HG03066 (cell line): ENCODE results near the gene CKB.

Experiments
- ATAC-seq: cut with Tn5 transposase; IDR thresholded peaks from one replicate; pipeline ENCODE4 v1.9.1; 2021; ENCODE audit warnings: low read depth; ENCODE audit not compliant: unreplicated experiment

CKB gene

DNA sequence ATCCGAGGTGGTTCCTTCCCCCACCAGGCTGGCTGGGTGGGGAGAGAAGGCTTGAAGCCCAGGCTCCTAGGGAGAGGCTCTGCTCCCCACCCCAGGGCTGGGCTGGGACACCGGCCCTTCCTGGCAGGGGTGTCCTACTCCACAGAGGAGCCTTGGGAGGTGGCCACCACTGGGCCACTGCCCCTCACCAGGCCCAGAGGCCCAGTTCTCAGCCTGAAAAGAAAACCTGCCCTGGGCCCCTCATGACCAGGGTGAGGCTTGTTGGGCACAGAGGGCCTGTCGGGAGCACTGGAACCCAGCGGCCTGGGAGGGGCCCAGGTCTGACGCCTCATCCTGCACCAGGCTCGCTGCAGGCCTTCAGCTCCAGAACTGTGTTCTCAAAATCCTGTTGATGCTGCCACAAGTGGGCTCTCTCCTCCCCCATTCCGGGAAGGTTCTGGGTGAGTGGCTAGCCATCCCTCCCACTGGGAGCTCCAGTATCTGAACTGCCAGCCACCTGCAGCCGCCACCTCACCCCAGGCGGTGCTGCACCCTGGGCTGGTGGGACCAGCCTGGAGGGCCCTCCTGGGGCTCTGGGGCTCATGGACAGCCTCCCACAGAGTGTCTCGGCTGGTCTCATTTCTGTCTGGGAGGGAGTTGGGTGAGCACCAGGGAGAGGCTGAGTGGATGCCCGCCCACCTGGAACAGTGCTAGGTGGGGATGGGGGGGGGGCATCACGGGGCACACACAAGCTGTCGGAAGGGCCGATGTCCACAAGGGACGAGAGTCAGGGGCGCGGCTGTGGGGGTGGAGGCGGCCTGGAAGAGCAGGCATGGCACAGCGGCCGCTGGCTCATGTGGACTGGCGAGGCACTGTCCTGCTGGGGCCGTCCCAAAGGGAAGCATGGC lies 28.1 kb upstream of the CKB start:
- ATAC-seq: no peak

- no peak for ATAC-seq
These were observed 27.0 kb upstream of the CKB start for GRCh38 chr14:103549361-103550311.

- no peak for ATAC-seq
These were observed 26.1 kb upstream of the CKB start for GRCh38 chr14:103548463-103549351.

DNA sequence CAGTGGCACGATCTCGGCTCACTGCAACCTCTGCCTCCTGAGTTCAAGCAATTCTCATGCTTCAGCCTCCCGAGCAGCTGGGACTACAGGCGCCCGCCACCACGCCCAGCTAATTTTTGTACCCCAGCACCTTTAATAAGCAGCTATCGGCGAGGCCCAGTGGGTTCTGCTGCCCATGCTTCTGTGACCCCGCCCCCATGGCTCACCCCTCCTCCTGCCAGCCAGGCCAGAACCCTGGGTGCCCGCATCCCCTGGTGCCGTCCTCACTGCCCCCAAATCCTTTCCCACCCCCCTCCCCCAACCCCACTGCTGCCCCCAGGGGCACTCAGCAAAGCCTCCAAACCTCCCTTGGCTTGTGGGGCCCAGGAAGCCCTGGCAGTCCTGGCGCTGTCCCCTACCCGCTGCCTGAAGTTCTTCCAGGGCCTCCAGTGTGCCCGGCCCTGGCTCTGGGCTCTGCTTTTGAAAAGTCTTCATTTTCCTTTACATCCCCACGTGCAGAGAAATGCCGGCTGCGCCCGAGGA lies 25.4 kb upstream of the CKB start:
- no peak for ATAC-seq

DNA sequence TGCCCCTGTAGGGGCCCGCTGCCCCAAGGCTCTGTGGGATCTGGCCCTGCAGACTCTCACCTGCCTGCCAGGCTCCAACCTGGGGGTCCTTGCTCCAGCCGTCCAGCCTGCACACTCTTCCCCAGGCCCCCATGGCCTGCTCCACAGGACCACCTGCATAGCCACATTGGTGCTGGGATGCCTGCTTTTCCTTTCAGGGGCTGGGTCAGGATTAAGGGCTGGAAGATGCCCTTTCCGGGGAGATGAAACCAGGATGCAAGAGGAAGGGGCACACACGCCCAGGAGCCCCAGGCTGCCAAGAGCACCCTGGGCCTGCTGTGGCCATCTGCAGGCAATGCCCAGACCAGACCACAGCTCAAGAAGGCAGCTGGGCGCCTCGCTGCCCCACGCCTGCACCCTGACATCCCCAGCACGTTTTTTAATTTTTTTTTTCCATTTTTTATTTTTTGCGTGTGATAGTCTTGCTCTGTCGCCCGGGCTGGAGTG lies 24.9 kb upstream of the CKB start:
- ATAC-seq: no peak

DNA sequence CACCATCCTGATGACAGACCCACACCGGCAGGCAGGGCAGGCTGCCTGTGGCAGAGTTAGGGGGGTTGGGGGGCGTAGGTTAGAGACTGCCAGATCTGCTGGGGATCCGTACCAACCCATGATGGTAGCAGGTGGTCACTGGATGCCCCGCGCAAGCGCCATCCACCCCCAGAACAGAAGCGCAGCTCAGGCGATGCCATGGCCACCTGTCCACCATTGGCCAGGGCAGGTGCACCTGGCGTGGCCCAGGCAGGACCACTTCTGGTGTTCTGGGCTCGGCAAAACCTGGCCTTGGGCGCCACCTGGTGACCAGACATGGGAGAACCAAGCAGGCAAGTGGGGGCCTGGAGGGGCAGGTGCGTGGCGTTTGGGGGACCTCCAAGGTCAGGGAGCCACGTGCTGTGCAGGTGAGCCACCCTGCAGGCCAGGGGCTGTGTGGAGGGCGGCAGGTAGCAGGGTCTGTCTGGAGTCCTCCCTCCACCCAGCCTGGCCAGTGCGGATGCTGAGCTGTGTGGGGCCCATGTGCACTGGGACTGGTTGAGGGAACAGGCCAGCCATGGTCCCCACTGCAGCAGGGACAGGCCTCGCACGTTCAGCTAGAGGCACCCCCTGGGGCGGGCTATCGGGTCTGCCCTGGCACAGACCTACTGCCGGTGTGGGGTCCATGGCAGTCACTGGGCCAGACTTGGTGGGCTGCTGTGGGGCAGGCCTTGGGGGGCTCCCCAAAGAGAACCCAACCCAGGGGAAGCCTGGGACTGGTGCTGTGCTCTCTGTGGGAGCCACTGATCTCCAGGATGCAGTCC lies 24.2 kb upstream of the CKB start:
- ATAC-seq: no peak

GRCh38 chr14:103545915-103546651 lies 23.5 kb upstream of the CKB start:
- no peak for ATAC-seq

GRCh38 chr14:103545219-103545914 lies 22.7 kb upstream of the CKB start:
- no peak for ATAC-seq

GRCh38 chr14:103544388-103545218 lies 22.0 kb upstream of the CKB start:
- ATAC-seq: no peak

DNA sequence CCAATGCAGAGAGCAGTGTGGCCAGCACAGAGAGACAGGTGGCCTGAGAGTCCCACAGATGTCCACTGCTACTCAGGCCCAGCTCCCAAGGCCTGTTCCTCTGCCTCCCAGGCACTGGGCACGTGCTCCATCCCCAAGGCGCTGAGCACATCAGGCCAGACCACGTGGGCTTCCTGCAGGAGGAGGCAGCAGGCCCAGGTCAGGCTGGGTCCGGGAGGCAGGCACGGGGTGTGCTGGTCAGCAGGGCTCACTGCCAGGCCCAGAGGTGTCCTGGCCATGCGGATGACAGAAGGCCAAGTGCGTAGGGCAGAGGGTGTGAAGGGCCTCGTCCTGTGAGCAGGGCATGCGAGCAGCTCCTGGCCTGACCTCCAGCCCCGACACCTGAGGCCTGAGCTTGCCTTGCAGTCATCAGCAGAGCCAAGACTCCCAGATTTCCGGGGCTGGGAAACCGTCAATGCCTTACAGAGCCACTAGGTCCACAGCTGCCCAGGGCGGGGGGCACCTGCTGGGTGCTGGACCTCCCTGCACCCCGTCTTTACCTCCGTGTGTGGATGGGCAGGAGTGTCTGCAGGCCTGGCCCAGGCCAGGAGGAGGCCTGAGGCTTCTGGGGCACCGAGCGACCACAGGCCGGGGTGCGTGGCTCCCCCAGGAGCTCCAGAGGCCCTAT lies 21.2 kb upstream of the CKB start:
- no peak for ATAC-seq

DNA sequence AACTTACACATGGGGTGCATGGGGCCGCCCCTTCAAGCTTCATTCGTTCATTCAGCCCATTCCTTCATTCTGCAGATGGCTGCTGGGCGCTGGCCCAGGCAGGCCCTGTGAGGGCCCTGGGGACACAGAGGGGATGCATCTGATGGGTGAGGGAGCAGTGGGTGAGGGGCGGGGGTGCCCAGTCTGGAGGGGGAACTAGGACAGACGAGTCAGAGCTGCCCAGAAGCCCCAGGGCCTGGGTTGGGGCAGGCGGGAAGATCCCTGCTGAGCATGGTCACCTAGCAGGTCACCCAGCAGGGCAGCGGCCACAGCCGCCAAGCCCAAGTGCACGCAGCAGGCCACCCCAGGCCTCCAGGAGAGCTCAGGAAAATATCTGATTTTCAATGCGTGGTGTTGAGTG lies 20.5 kb upstream of the CKB start:
- ATAC-seq: no peak

DNA sequence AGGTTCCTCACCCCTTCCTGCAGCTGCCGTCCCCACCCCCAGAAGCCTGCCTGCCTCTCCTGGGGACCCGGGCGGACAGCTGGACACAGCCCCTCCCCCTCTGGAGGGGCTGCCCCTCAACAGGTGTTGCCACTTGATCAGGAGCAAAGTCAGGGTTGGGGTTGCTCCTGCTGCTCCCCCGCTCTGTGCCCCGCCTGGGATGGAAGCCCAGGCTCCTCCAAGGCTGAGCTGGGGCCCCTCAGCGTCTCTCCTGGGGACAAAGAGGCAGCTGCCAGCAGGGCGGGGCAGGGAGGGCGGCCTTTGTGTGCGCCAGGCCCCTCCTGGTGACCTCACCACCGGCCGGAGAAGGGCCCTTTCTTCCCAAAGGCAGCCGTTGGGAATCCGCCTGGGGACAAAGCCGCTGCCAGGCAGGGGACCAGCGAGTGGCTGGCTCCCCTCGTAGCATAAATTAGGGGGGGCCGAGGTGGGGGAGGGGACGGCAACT lies 20.0 kb upstream of the CKB start:
- ATAC-seq: no peak

DNA sequence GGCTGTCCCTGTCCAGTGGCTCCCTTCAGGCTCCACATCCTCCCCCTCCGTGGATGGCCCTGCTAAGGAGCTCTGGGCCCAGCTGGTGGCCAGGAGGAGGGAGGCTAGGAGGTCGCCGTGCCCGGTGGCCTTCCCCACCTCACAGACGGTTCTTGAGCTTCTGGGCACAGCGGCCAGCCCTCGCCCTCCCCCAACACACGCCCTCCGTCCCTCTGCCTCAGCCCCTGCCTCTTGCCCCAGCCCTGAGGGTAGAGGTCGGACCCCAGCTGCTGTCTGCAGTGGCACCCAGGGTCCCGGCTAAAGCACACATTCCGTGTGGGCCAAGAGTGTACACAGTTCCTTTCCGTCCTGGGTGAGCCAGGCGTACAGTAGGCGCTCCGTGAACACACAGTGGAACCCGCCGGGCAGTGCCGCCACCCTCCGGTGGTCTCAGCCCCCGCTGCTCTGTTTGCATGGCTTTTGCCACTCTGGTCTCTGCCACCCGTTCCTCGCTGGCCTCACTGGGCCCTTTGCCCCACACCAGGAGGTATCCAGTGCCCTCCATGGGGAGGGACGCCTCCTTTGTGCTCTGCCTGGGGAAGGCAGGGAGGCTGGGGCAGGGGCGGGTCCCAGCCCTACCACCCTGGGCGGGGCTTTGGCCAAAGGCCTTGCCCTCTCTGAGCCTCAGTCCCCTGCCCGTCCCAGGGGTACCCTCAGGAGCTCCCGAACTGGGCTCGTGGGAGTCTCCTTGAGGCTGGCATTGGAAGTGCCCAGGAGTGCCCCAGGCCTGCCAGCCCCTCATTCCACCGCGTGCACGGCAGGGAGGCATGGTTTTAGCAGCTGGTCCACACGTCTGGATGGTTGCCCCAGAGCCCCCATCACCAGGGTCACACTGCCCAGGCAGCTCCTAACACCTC lies 19.3 kb upstream of the CKB start:
- ATAC-seq: no peak

DNA sequence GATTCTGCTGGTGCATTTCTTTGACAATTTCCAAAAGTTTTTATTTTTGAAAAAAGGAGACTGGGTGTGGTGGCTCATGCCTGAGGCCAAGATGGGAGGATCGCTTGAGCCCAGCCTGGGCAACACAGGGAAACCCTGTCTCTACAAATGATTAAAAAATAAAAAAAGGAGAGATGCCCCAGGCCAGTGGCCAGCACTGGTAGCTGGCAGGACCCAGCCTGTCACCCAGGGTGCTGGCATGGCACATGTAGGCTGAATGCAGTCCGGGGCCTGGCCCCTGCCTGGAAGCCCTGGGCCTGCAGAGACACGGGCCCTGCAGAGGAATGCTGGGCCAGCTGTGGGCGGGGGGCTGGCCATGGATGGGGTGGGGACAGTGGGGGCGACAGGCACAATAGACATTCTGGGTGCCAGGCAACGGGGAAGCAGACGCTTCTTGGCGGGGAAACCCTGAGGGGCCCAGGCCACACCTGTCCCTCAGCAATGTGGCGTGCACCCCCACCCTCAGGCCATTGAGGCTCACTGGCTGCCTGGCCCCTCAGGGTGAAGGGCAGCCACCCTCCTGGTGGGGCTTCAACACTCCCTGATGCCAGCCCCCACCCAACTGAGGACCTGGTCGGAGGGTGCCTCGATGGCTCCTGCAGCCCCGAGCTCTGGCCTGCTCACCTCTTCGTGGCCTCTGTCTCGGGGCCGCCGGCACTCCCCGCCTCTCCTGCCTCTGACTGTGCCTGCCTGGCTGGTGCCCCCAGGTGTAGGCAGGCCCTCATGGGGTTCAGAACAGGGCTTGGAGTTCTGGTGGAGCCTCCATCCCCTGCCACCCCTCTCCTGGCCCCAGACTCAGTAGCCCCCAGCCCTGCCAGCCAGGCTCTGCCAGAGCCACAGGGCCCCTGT lies 18.4 kb upstream of the CKB start:
- ATAC-seq: no peak
